GM12878 (cell line): ENCODE data around the gene COQ3. TPM values are rescaled to one million over a fixed set of nuclear protein-coding genes. Genes with fewer than 3 reads are reported as not detected.

Experiments
- ATAC-seq: fragments of 200-7000 bp; cut with Tn5 transposase; 3 replicates; pipeline ENCODE4 v1.9.1; 2020; ENCODE audit warnings: mild to moderate bottlenecking, moderate library complexity
- BruUV-seq: library from RNA; stranded (reverse); fragments of 400-500 nt; replicated peaks from 2 replicates; lab custom pipeline; 2021; lab: Mats Ljungman, UMichigan
- CTCF ChIA-PET: fragments of 300-600 bp; sonication (Branson Sonifier 250); formaldehyde crosslinking; extraction: SDS; loops from one replicate; lab custom pipeline; 2021; ENCODE audit warnings: inconsistent platforms; lab: Yijun Ruan, JAX
- POLR2A ChIA-PET: fragments of 350-600 bp; formaldehyde crosslinking; extraction: SDS; loops from one replicate; lab custom pipeline; 2021; ENCODE audit warnings: inconsistent platforms; lab: Charles Lee
- RAD21 ChIA-PET: fragments of 300-600 bp; sonication (Branson Sonifier 250); formaldehyde crosslinking; loops from one replicate; lab custom pipeline; 2023; ENCODE audit warnings: antibody characterized with exemption; ENCODE audit not compliant: unreplicated experiment; lab: Charles Lee
- SMC1A ChIA-PET: fragments of 300-600 bp; sonication (Branson Sonifier 250); formaldehyde crosslinking; loops from one replicate; lab custom pipeline; 2023; ENCODE audit not compliant: unreplicated experiment, uncharacterized antibody; lab: Charles Lee
- DNase-seq: peaks from one replicate; pipeline ENCODE4 v3.0.0-alpha.2; 2011; ENCODE audit warnings: low read depth, low spot score
- FAIRE-seq: peaks from 3 replicates; lab custom pipeline; 2011; peaks lifted over from hg19 to GRCh38; lab: Jason Lieb, UNC
- H2AFZ ChIP-seq: 2 replicates; pipeline ENCODE4 v1.6.0; 2011; ENCODE audit warnings: low read depth, low read length, control low read depth; ENCODE audit not compliant: control insufficient read depth
- H3K27ac ChIP-seq: 2 replicates; pipeline ENCODE4 v1.5.1; 2011; ENCODE audit warnings: control low read depth; ENCODE audit not compliant: control insufficient read depth, insufficient read depth
- H3K27me3 ChIP-seq, 2 experiments: replicated peaks in 1 of 2; 2 replicates each; pipeline versions ENCODE4 v1.6.0 to v1.6.1; 2011; ENCODE audit warnings: low read length in 1 of 2; ENCODE audit not compliant: control insufficient read depth in 2 of 2, insufficient read depth in 2 of 2
- H3K36me3 ChIP-seq, 2 experiments: 2 replicates each; pipeline ENCODE4 v1.5.1; 2011; ENCODE audit warnings: low read length in 1 of 2; ENCODE audit not compliant: control insufficient read depth in 2 of 2, insufficient read depth in 2 of 2
- H3K4me1 ChIP-seq: 2 replicates; pipeline ENCODE4 v1.6.1; 2011; ENCODE audit warnings: mild to moderate bottlenecking, low read length, moderate library complexity, mixed read lengths; ENCODE audit not compliant: control insufficient read depth, insufficient read depth
- H3K4me2 ChIP-seq: 2 replicates; pipeline ENCODE4 v1.6.0; 2011; ENCODE audit warnings: control low read depth; ENCODE audit not compliant: control insufficient read depth, insufficient read depth
- H3K4me3 ChIP-seq: fragments of 200-600 bp; sonication (generic); 2 replicates; pipeline ENCODE4 v1.5.1; 2016
- H3K79me2 ChIP-seq: 2 replicates; pipeline ENCODE4 v1.6.0; 2011; ENCODE audit warnings: low read length; ENCODE audit not compliant: control insufficient read depth, insufficient read depth
- H3K9ac ChIP-seq: 2 replicates; pipeline ENCODE4 v1.8.0; 2011; ENCODE audit warnings: low read length, control low read depth, mixed read lengths; ENCODE audit not compliant: control insufficient read depth, insufficient read depth
- H3K9me3 ChIP-seq: replicated peaks from 3 replicates; pipeline ENCODE4 v1.5.1; 2011; ENCODE audit warnings: mild to moderate bottlenecking, low read length; ENCODE audit not compliant: control insufficient read depth, insufficient read depth
- H4K20me1 ChIP-seq: 2 replicates; pipeline ENCODE4 v1.6.0; 2011; ENCODE audit not compliant: control insufficient read depth, insufficient read depth
- BCL3 ChIP-seq: IDR thresholded peaks from 2 replicates; pipeline ENCODE4 v1.6.1; 2011; ENCODE audit warnings: borderline replicate concordance, low read depth, mild to moderate bottlenecking, moderate library complexity, low read length; ENCODE audit not compliant: insufficient read depth, poor library complexity, severe bottlenecking
- BHLHE40 ChIP-seq, 2 experiments: fragments of 450-650 bp in 1 of 2; IDR thresholded peaks; 2 replicates each; pipeline ENCODE4 v1.6.1; 2011 to 2017; ENCODE audit warnings: low read depth in 2 of 2, borderline replicate concordance in 1 of 2, improper control_type of control experiment in 1 of 2, low read length in 1 of 2, mild to moderate bottlenecking in 1 of 2
- CBX3 ChIP-seq: fragments of 200-600 bp; sonication (generic); IDR thresholded peaks from 2 replicates; pipeline ENCODE4 v1.6.1; 2016; ENCODE audit warnings: low read depth, borderline replicate concordance
- EGR1 ChIP-seq, 2 experiments: IDR thresholded peaks; 1 replicate in 1 of 2; 2 replicates in 1 of 2; pipeline ENCODE4 v1.6.1; 2011 to 2012; ENCODE audit warnings: low read depth in 2 of 2, low read length in 2 of 2, borderline replicate concordance in 1 of 2, mild to moderate bottlenecking in 1 of 2, moderate library complexity in 1 of 2
- GABPA ChIP-seq: IDR thresholded peaks from 2 replicates; pipeline ENCODE4 v1.6.1; 2014; ENCODE audit warnings: antibody characterized with exemption, low read depth, mild to moderate bottlenecking, inconsistent platforms
- HDAC2 ChIP-seq: fragments of 200-600 bp; sonication (generic); IDR thresholded peaks from 2 replicates; pipeline ENCODE4 v1.6.1; 2017
- IKZF1 ChIP-seq: fragments of 450-650 bp; conservative IDR thresholded peaks from 2 replicates; pipeline ENCODE4 v1.6.1; 2017; ENCODE audit warnings: antibody characterized with exemption, mild to moderate bottlenecking
- KLF5 ChIP-seq: fragments of 450-650 bp; IDR thresholded peaks from 2 replicates; pipeline ENCODE4 v1.6.1; 2014; ENCODE audit warnings: mild to moderate bottlenecking; ENCODE audit not compliant: partially characterized antibody
- MYC ChIP-seq: IDR thresholded peaks from 2 replicates; pipeline ENCODE4 v1.6.1; 2011; ENCODE audit warnings: mild to moderate bottlenecking, low read length, moderate library complexity, inconsistent platforms; ENCODE audit not compliant: insufficient read depth, insufficient replicate concordance, insufficient read length, severe bottlenecking
- NFYA ChIP-seq: IDR thresholded peaks from 2 replicates; pipeline ENCODE4 v1.6.1; 2011; ENCODE audit warnings: low read depth, mild to moderate bottlenecking, low read length, improper control_type of control experiment, borderline replicate concordance
- PML ChIP-seq: IDR thresholded peaks from 2 replicates; pipeline ENCODE4 v1.6.1; 2012; ENCODE audit warnings: low read length, inconsistent platforms
- RBBP5 ChIP-seq: fragments of 200-600 bp; sonication (generic); conservative IDR thresholded peaks from 2 replicates; pipeline ENCODE4 v1.6.1; 2016
- STAT1 ChIP-seq: fragments of 450-650 bp; conservative IDR thresholded peaks from 2 replicates; pipeline ENCODE4 v1.6.1; 2014; ENCODE audit warnings: antibody characterized with exemption, mild to moderate bottlenecking
- STAT3 ChIP-seq: IDR thresholded peaks from 2 replicates; pipeline ENCODE4 v1.6.1; 2011; ENCODE audit warnings: low read depth, low read length, improper control_type of control experiment
- TARDBP ChIP-seq: IDR thresholded peaks from 2 replicates; pipeline ENCODE4 v1.6.1; 2016; ENCODE audit warnings: borderline replicate concordance
- TBL1XR1 ChIP-seq: IDR thresholded peaks from 2 replicates; pipeline ENCODE4 v1.6.1; 2012; ENCODE audit warnings: low read depth, low read length, improper control_type of control experiment
- ZNF24 ChIP-seq: fragments of 450-650 bp; IDR thresholded peaks from 2 replicates; pipeline ENCODE4 v1.6.1; 2017; ENCODE audit warnings: antibody characterized with exemption, mild to moderate bottlenecking
- WGBS: methylation state at CpG from one replicate; pipeline ENCODE4 v1.1.6; 2016; ENCODE audit warnings: low lambda C conversion rate; ENCODE audit not compliant: insufficient replicate concordance, insufficient coverage; ENCODE audit errors: missing lambda C conversion rate; 5-methylcytosine and 5-hydroxymethylcytosine counted together
- in situ Hi-C: fragments of 300-500 bp; cut with MboI; formaldehyde crosslinking; loops from 9 replicates; pipeline ENCODE4 v1.14.3; 2018; ENCODE audit warnings: mixed read lengths
- intact Hi-C: fragments of 100-400 bp; cut with micrococcal nuclease; formaldehyde crosslinking; loops from one replicate; pipeline ENCODE4 v1.14.2; 2022; ENCODE audit not compliant: unreplicated experiment
- polyA plus RNA-seq, 11 experiments: library from polyadenylated mRNA; depleted of rRNA in 4 of 11; unstranded in 6 of 11; stranded (reverse) in 5 of 11; fragments of >200 nt; fragmentation: Nextera tagmentation in 4 of 11; fragmentation: Illumina TruSeq in 1 of 11; extraction: Ambion mirVana in 4 of 11; extraction: Trizol in 1 of 11; gene quantifications; 1 replicate in 1 of 11; 2 replicates in 10 of 11; pipeline versions ENCODE4 v1.2.1 to v1.2.3, GENCODE V29; 2011 to 2016; ENCODE audit warnings: inconsistent platforms in 2 of 11, missing spikeins in 2 of 11, low read depth in 1 of 11
- total RNA-seq, 4 experiments: library from RNA; depleted of rRNA in 3 of 4; stranded (reverse); fragments of >200 nt in 3 of 4; fragmentation: Illumina TruSeq in 1 of 4; extraction: Trizol in 1 of 4; gene quantifications; 2 replicates each; pipeline versions ENCODE4 v1.2.1 to v1.2.3, GENCODE V29; 2013 to 2021
- TF ChIP-seq, protein P1 (sequence below): fragments of 150-350 bp; IDR thresholded peaks from 2 replicates; pipeline ENCODE4 v1.6.1; 2016; ENCODE audit warnings: low read depth, low read length

COQ3 gene
- total and polyA plus RNA-seq, 10 of the 15 experiments (the other 5 are each of a cell fraction or from before 2014, with no cell fraction given): 9.3 to 50.6 (median 16.0) TPM

- in situ Hi-C loops: no loop called here
- H3K27me3 ChIP-seq: peaks cover 6 to 19% of the 10 kb centered on the region in 2 experiments
- WGBS: 0% methylated on average over 1 of the region's 1 CpG
- ChIA-PET SMC1A (interaction anchor here (1.0 to 1.5 kb wide), 4 partner anchors 10 to 22 kb away, joined by 3 to 5 read pairs (median 4); no protein-coding TSS in a partner anchor), POLR2A (no interaction called here), RAD21 (interaction anchor here (1.0 kb wide), 1 partner anchor 13 kb away, joined by 3 read pairs; no protein-coding TSS in a partner anchor), CTCF (interaction anchor here (1.9 to 3.1 kb wide), 2 partner anchors 13 to 17 kb away, joined by 6 to 14 read pairs; no protein-coding TSS in a partner anchor)
- ATAC-seq (no peak), FAIRE-seq (no peak), DNase-seq (no peak)
- intact Hi-C loops: no loop called here
- TF ChIP-seq, protein P1, sequence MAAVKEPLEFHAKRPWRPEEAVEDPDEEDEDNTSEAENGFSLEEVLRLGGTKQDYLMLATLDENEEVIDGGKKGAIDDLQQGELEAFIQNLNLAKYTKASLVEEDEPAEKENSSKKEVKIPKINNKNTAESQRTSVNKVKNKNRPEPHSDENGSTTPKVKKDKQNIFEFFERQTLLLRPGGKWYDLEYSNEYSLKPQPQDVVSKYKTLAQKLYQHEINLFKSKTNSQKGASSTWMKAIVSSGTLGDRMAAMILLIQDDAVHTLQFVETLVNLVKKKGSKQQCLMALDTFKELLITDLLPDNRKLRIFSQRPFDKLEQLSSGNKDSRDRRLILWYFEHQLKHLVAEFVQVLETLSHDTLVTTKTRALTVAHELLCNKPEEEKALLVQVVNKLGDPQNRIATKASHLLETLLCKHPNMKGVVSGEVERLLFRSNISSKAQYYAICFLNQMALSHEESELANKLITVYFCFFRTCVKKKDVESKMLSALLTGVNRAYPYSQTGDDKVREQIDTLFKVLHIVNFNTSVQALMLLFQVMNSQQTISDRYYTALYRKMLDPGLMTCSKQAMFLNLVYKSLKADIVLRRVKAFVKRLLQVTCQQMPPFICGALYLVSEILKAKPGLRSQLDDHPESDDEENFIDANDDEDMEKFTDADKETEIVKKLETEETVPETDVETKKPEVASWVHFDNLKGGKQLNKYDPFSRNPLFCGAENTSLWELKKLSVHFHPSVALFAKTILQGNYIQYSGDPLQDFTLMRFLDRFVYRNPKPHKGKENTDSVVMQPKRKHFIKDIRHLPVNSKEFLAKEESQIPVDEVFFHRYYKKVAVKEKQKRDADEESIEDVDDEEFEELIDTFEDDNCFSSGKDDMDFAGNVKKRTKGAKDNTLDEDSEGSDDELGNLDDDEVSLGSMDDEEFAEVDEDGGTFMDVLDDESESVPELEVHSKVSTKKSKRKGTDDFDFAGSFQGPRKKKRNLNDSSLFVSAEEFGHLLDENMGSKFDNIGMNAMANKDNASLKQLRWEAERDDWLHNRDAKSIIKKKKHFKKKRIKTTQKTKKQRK: no peak
- TF ChIP-seq ZNF24 (no peak), BHLHE40 (IDR thresholded peaks at IDR 0.05; ENCODE audit: borderline replicate concordance in 1 of 2, low read depth in 2 of 2, low read length in 1 of 2) (no peak), KLF5 (no peak), MYC (no peak), GABPA (no peak), BCL3 (no peak), CBX3 (no peak), TARDBP (no peak), HDAC2 (no peak), TBL1XR1 (no peak), EGR1 (IDR thresholded peaks at IDR 0.05; ENCODE audit: borderline replicate concordance in 1 of 2, low read depth in 2 of 2, low read length in 2 of 2) (no peak), RBBP5 (no peak), STAT1 (no peak), IKZF1 (no peak), STAT3 (no peak), PML (no peak), NFYA (no peak)
- H2AFZ ChIP-seq: no peak overlapping the region
- H3K27ac ChIP-seq: no peak overlapping the region
- H3K36me3 ChIP-seq: no peaks in the 10 kb centered on the region
- H3K4me1 ChIP-seq: no peaks in the 10 kb centered on the region
- H3K9ac ChIP-seq: no peak overlapping the region
- BruUV-seq: no TSS peak
- no peaks in the 10 kb centered on the region for H3K9me3 ChIP-seq
- H4K20me1 ChIP-seq: no peaks in the 10 kb centered on the region
- H3K4me2 ChIP-seq: no peak overlapping the region
- no peaks in the 10 kb centered on the region for H3K79me2 ChIP-seq
- H3K4me3 ChIP-seq: no peak overlapping the region
These were observed 46.2 kb downstream of the COQ3 start for GRCh38 chr6:99347804-99348203.
